ENCODE data around the gene DOHH.

GRCh38 chr19:3533033-3533432 lies 32.6 kb upstream of the DOHH start:
- TF ChIP-seq EP300 (IDR thresholded peaks at IDR 0.05) (no peak), POLR2AphosphoS5 (IDR thresholded peaks at IDR 0.05) (no peak), CTCF (IDR thresholded peaks at IDR 0.05) (no peak), POLR2A (IDR thresholded peaks at IDR 0.05; ENCODE audit: low read depth) (no peak)

All from esophagus muscularis mucosa (tissue), 4 donors.